HG03025 (cell line): ENCODE measurements around the gene ABCA2.

ENCODE experiments used
- ATAC-seq: cut with Tn5 transposase; IDR thresholded peaks from one replicate; pipeline ENCODE4 v1.9.1; 2021; ENCODE audit warnings: mild to moderate bottlenecking, moderate library complexity; ENCODE audit not compliant: unreplicated experiment, low FRiP score

The ABCA2 gene

DNA sequence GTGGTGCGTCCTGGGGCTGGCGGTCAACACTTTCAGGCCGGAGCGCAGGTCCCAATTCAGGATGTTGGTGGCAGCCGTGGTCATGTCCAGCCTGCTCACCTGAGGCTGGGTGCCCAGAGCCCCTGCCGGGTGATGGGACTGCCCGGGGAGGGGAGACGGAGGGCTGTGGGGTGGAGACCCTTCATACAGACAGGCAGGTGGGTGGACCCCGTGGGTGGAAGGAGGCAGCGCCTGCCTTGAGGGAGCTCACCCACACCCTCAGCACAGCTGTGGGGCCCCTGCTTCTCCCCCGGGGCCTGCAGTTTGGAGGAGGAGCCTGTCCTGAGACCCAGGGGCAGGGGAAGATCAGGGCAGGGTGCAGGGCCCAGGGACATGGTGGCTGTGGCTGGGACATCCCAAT, 57.7 kb downstream of the ABCA2 start:
- no peak for ATAC-seq

DNA sequence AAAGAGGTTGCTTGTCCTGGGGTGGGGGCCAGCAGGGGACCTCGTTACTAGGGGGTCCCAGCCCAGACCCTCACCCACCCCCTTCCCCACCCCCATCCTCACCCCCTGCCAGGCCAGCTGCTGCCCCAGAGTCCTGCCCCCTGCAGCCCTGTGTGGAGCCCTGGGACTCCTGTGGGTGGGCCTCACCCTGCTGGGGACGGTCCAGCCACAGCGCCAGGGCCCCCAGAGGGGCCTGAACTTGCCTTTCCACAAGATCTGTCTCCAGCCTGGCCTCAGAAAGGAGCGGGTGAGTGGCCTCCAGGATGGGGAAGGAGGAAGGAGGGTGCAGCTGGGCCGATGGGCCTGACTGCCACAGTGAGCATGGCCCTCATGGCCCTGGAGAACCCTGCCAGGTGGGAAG, 58.3 kb downstream of the ABCA2 start:
- no peak for ATAC-seq

DNA sequence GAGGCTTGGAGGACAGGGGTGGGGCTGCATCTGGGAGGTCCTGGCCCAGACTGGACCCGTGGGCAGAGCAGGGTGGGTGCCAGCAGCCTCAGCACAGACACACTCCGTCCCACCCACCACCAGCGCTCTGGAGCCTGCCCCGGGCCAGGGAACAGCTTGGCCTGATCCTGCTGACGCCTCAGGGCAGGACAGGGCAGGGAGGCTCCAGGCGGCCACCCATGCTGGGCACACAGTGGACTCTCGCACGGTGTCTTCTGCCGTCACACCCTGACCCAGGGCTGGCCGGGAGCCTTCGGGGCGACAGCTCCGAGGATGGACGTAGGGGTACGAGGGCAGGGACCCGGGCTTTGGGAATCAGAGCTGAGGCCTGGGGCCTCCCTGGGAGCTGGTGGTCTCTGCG, 58.9 kb downstream of the ABCA2 start:
- no peak for ATAC-seq

DNA sequence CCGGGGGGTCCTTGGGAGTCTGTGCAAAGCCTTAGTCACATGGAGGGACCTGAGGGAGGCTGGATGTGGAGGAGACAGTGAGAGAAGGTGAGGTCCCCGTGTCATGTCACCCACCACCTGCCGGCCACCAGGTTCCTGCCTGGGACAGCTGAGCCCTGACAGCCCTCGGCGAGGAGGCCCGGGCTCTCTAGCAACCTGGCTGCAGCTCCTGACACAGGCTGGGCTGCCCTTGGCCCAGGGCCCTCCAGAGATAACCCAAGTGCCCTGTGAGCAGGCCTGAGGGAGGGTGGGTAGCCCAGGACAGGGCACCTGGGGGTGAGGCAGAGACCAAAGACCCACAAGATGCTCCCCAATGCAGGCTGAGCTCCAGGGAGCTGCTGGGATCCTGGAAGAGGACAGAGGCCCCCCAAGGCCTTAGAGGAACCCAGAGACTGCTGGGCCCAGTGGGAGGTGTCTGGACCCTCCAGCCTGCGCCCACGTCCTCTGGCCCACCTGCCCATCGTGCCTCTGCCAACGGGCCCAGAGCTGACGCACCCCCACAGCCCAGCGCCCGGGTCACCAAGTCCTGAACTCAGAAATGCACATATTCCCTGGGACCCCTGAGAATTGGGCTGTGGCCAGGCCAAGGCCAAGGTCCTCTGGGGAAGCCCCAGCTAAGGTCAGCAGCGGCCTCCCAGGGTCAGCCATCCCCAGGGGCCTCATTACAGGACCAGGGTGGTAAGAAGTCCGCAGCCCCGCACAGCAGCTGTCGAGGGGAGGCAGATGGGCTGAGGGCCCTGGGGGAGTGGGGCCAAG, 59.5 kb downstream of the ABCA2 start:
- no peak for ATAC-seq

DNA sequence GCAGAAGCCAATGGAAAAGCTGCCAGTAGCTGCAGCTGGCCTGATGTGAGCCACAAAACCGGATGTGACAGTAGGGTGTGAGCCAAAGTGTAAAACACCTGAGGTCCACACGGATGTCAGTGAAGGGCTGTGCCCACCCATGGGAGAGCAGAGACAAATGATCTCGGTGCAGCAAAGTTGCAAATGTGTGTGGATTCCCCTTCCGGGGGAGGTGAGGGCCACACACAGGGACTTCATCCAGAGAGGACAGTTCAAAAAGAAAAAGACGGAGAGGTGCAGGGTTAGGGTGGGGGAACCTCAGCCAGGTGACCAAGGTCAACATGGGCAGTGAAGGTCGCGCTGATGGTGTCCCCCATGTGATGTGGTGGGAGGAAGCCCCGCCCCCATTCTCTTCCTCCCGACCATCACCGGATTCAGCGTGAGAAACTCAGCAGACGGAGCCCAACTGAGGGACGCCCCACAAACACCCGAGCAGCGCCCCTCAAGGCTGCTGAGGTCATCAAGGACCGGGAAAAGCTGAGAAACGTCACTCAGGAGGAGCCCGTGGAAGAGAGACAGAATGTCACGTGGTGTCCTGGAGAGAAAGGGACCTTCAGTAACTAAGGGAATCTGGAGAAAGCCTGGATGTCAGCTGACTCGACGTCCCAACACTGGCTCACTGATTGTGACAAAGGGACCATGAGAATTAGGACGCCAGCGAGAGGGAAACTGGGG, 62.1 kb downstream of the ABCA2 start:
- ATAC-seq, result no peak

DNA sequence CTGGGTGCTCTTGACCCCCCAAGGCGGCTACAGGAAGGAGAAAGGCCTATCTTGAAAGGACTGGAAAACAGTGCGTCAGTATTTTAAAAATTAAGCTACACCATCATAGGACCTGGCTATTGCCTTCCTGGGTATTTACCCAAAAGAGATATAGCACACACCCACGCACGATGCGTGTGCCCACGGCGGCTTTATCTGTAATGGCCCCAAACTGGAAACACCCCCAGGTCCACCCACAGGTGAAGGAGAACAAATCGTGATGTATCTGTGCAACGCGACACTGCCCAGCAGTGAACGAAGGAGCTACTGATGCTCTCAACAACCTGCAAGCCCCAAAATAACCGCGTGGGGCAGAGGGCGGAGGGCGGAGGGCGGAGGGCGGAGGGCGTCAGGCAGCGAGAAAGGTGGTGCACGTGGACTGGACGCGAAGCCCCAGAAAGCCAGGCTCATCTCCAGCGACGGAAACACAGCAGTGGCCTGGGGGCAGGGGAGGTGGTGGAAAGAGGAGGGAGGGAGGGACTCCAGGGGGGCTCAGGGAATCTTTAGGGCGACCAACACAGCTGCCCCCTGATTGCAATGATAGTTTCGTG, 63.1 kb downstream of the ABCA2 start:
- ATAC-seq, result no peak

DNA sequence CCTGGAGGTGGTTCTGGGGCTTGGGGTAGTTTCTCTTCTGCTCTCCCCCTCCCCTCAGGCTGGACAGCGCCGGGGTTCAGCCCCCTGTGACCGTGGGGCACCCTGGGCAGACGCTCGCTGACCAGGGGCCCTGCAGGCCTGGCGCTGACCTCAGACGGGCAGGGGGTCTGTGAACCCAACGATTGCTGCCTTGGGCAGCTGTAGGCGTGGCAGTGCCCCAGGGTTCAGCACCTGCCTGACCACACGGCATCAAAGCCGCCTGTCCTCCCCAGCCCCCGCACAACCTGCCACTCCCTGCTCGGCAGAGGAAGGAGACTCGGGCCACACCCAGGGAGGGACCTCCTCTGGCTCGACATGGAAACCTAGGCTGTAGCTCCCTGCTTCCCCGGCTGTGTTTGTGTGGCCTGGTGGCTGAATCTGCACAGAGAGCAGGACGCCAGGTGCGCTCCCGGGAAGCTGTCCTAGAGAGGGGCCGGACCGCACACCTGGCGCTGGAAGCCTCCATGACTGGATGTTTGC, 63.8 kb downstream of the ABCA2 start:
- ATAC-seq, result no peak

DNA sequence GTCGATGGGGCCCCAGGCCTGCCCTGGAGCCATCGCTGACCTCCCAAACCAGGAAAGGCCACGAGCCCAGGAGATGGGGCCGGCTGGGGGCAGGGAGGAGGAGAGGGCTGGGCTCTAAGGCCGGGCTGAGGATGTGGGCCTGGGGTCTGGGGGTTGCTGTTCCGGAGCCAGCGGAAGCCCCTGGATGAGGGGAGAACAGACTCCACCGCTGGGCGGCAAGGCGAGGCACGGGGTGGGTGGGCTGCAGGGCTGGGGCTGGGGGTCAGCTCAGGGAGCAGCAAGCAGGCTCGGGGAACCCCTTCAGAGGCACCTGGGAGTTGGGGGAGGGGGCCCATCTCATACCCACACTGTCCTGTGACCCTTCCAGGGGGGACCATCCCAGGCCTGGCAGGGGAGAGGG, 64.3 kb downstream of the ABCA2 start:
- no peak for ATAC-seq

DNA sequence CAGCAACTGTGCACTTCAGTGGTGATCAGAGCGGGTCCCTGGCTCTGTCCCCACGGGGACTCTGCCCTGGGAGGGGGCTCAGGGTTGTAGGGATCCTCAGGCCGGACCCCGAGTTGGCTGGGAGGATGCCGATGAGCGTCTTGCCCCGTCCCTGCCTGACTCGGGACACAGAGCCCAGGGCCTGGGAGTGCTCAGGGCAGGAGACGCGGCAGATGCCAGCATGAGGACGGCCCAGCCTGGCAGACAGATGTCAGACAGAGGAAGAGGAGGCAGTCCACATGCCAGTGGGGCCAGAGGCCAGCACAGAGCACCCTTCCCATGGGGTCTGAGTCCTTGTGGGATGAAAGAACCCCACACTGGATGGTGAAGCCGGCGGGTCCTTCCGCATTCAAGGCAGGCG, 64.7 kb downstream of the ABCA2 start:
- no peak for ATAC-seq

DNA sequence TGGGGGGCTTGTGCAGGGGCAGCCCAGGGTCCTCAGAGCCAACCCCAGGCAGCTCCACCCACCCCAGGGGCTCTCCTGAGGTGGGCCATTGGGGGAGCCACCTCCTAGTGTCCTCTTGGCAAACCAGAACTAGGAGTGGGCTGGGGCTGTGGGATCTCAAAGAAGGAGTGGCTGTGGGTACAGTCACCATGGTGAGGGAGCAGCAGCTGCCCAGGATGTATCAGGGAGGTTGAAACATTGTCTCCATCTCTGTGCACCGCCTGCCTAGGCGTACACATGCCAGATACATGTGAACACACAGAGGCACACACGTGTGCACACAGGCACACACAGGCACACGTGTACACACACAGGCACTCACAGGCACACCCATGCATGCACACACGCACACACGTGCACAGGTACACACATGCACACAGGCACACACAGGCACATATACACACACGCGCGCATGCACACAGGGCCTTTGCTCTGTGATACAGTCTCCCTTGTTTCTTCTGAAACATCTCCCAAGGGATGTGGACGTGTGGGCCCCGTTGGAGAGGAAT, 65.3 kb downstream of the ABCA2 start:
- ATAC-seq, result no peak

DNA sequence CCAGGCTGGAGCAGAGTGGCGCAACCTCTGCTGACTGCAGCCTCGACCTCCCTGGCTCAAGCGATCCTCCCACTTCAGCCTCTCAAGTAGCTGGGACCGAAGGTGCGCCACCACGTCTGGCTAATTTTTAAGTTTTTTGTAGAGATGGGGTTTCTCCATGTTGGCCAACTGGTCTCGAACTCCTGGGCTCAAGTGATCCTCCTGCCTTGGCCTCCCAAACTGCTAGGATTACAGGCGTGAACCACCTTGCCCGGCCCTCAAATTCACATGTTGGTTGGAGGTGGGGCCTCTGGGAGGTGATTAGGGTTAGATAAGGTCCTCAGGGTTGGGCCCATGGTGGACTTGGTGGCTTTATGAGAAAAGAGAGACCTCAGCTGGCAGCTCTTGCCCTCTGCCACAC, 65.9 kb downstream of the ABCA2 start:
- ATAC-seq, result no peak

DNA sequence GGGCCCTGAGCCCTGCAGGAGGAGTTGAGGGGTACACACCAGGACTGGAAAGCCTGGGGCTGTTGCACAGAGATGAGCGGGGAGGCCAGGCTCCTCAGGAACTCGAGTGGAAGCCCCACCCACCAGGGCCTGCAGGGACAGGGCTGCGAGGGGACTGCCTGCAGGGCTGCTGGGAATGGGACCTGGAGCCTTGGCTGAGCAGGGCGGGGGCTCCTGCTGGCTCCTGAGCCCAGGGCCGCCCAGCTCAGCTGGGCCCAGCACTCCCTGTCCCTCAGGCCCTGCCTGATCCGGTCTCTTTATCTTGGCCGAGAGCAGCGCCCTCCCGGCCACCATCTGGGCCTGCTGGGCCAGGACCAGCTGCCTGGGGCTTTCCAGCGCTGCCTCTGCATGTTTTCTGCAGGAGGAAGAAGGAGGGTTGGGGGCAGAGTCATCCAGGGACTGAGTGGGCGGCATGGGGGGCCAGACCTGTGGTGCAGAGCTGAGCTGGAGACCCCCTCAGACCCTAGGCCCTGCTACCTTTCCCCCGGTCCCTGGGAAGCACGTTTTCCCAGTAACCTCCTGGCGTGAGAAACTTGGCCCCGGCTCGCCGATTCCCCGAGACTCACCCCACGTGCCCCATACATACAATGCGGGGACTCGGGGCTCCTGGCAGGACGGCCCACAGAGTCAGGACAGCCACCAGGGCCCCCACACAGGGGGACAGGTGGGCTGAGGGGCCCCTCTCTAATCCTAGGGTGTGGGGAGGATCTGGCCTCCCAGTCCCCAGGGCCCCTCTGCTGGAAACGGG, 66.6 kb downstream of the ABCA2 start:
- ATAC-seq, result no peak

DNA sequence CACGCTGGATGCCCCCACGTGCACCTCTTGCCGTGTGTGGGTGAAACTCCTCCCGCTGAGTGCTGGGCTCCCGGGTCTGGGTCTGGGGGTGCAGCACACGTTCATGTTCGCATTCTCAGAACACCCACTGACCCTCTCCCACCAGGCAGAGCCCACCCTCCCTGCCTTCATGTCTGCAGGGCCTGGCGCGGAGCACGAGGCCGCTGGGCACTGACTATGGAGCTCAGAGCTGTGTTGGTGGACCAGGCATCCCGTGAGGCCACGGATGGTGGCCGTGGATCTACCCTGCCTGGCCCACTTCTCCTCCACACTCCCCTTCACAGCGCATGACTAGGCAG, 67.1 kb downstream of the ABCA2 start:
- ATAC-seq, result no peak

DNA sequence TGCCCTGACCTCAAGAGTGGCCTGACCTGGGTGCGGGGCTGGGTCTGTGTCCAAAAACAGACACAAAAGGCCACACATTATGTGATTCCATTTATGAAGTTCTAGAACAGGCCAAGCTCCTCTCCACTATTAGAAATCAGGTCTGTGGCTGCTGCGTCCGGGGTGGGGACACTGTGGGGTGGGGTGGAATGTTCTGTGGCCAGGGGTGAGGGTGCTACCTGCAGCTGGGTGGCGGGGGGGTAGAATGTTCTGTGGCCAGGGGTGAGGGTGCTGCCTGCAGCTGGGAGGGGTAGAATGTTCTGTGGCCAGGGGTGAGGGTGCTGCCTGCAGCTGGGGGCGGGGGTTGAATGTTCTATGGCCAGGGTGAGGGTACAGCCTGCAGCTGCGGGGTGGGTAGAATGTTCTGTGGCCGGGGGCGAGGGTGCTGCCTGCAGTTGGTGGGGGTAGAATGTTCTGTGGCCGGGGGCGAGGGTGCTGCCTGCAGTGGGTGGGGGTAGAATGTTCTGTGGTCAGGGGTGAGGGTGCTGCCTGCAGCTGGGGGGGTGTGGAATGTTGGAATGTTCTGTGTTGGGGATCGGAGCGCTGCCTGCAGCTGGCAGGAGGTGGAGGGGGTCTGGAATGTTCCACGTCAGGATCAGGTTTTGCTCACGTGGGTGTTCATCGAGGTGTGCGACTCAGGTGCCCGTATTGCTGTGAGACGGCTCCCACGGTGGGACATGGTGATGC, 67.7 kb downstream of the ABCA2 start:
- ATAC-seq, result no peak

DNA sequence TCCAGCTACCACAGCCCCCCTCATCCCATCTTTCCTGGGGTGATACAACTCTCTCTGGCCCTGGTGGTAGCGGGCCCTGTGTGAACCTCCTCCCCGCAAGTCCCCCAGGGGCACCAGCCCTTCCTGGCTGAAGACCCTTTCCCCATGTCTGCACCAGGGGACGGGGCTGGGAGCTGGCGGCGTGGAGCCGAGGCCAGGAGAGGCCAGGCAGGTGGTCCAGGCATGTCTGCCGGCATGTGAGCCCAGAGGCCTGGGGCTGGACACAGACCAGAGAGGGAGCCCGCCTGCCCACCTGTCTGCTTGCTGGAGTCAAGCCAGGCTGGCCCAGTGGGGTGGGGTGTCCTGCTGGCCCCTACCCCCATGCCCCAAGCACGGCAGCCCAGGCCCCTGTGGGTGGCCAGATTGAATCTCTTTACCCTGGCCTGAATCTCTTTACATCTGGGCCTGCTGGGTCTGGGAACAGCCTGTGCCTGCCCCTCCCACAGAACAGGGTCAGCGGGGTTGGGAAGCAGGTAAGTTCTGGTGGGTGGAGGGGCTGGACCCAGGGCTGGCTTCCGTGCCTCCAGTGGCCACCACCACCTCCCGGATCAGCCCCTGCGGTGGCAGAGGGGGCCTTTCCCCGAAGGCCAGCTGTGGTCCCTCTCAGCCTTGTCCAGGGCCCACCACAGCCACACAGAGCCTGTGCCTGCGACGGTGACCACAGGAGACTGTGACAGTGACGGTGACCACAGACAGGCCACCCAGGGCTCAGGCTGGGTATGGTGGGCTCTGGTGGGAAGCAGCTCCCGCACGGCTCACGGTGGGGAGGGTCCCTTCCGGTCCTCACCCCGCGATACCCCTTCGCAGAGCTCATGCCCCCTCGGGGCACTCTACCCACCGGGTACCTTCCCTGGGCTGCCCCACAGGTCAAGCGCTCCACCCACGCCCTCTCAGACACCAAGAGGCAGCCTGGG, 68.9 kb downstream of the ABCA2 start:
- no peak for ATAC-seq

DNA sequence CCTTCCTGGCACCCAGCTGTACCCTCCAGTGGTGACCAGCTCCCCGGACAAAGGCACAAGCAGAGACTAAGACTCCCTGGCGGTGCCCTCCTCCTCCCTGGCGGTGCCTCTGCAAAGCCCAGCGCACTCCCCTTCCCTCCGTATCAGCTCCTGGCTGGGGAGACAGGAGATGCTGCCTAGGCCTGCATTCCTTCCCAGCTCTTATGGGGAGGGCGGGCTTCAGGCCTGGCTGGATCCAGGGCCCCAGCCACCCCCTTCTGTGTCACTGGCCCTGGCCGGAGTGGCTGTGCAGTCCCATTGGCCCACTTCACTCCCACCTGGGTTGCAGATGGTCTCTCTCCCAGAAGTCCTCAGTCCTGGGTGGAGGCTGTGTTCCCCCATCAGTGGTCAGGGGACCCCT, 69.6 kb downstream of the ABCA2 start:
- ATAC-seq, result no peak

DNA sequence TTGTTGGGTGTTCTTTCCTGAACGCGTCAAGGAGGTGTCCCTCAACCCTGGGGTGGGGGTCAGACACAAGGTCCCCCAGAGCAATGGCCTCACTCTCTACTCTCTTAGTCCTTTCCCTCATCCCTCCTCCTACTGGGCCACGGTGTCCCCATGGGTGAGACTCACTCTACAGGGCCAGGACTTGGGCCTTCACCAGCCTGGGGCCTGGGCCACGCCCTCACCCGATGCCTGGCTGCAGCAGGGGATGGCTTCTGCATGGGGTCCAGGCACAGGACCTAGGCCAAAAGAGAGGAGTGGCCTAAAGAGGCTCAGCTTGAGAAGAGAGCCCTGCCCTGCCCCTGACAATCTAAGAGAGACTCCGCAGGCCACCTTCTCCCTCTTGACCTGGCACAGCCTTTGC, 70.1 kb downstream of the ABCA2 start:
- no peak for ATAC-seq

DNA sequence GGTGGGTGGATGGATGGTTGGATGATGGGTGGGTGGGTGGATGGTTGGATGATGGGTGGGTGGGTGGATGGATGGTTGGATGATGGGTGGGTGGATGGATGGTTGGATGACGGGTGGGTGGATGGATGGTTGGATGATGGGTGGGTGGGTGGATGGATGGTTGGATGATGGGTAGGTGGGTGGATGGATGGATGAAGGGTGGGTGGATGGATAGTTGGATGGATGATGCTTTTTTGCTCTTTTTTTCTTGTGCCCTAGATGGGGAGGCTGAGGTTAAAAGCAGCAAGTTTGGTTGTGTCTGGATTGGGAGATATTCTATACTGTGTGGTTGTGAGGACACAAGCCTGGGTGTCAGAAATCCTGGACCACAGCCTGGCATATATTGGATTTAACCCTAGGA, 70.6 kb downstream of the ABCA2 start:
- no peak for ATAC-seq
